Activated CD4-positive, alpha-beta T cell treated with anti-CD3 and anti-CD28 coated beads, Interleukin-2, amount 10 ng/mL, durations not matched to agents 7 days and 5 days (primary cell): ENCODE data around the gene SLC35G6. TPM values are rescaled to one million over a fixed set of nuclear protein-coding genes. Genes with fewer than 3 reads are reported as not detected.
"Not testable (repeated sequence)": the region's sequence is repeated elsewhere in the genome, so short reads cannot be mapped to it uniquely, and the experiment has no call there.

Source experiments
- CTCF ChIA-PET: fragments of 350-600 bp; sonication (Branson Sonifier 250); formaldehyde crosslinking; loops from one replicate; lab custom pipeline; 2021; ENCODE audit warnings: antibody characterized with exemption; lab: Charles Lee
- POLR2A ChIA-PET: fragments of 350-600 bp; sonication (Branson Sonifier 250); formaldehyde crosslinking; loops from one replicate; lab custom pipeline; 2021; ENCODE audit warnings: antibody characterized with exemption; lab: Charles Lee
- DNase-seq: peaks from one replicate; pipeline ENCODE4 v3.0.0-alpha.2; 2020
- H3K27ac Mint-ChIP-seq: one replicate; pipeline ENCODE4 v1.8.0; 2021; ENCODE audit warnings: mild to moderate bottlenecking, moderate library complexity, mixed read lengths
- H3K27me3 Mint-ChIP-seq: one replicate; pipeline ENCODE4 v1.8.0; 2021; ENCODE audit warnings: mixed read lengths
- H3K36me3 Mint-ChIP-seq: one replicate; pipeline ENCODE4 v1.8.0; 2021; ENCODE audit warnings: low read depth, mixed read lengths
- H3K4me1 Mint-ChIP-seq: one replicate; pipeline ENCODE4 v1.8.0; 2021; ENCODE audit warnings: mixed read lengths
- H3K4me3 Mint-ChIP-seq: one replicate; pipeline ENCODE4 v1.8.0; 2021; ENCODE audit warnings: mild to moderate bottlenecking, moderate library complexity, mixed read lengths
- H3K9me3 Mint-ChIP-seq: one replicate; pipeline ENCODE4 v1.8.0; 2021; ENCODE audit warnings: mixed read lengths
- total RNA-seq, 2 experiments: library from RNA; stranded (reverse); gene quantifications; one replicate each; pipeline ENCODE4 v1.2.3, GENCODE V29; 2021

Gene SLC35G6
- not detected for total RNA-seq

- Mint-ChIP-seq H3K36me3 (peaks cover 22% of the 10 kb centered on the region), H3K27ac (peak within 1 kb of the TSS; percentile 99), H3K4me3 (peak within 1 kb of the TSS; percentile 88), H3K4me1 (peaks cover 69% of the 10 kb centered on the region)
- H3K9me3 Mint-ChIP-seq, H3K27me3 Mint-ChIP-seq, DNase-seq: not testable (repeated sequence)
- ChIA-PET POLR2A (interaction anchor here (0.6 kb wide), 1 partner anchor 26 kb away, joined by 3 read pairs; no protein-coding TSS in a partner anchor), CTCF (interaction anchor here (1.0 to 1.4 kb wide), 2 partner anchors 19 to 45 kb away, joined by 4 to 5 read pairs; no protein-coding TSS in a partner anchor)
These were observed at the start of gene SLC35G6 for GRCh38 chr17:7481275-7481674. Gene SLC35G6, plus strand, starts transcription at chr17:7481446. Its CDS starts 71 bp downstream, at chr17:7481517.

GRCh38 chr17:7432296-7432695 is 49.0 kb upstream of the SLC35G6 start:
- Mint-ChIP-seq H3K4me3 (no peak overlapping the region), H3K4me1 (peaks cover 17% of the 10 kb centered on the region), H3K27me3 (no peaks in the 10 kb centered on the region), H3K36me3 (peaks cover 5% of the 10 kb centered on the region), H3K9me3 (no peaks in the 10 kb centered on the region), H3K27ac (no peak overlapping the region)
- CTCF ChIA-PET, result interaction anchor here (0.6 to 2.2 kb wide), 4 partner anchors 12 to 30 kb away, joined by 3 to 7 read pairs (median 4); no protein-coding TSS in a partner anchor
- no peak for DNase-seq
- POLR2A ChIA-PET, result no interaction called here

DNA sequence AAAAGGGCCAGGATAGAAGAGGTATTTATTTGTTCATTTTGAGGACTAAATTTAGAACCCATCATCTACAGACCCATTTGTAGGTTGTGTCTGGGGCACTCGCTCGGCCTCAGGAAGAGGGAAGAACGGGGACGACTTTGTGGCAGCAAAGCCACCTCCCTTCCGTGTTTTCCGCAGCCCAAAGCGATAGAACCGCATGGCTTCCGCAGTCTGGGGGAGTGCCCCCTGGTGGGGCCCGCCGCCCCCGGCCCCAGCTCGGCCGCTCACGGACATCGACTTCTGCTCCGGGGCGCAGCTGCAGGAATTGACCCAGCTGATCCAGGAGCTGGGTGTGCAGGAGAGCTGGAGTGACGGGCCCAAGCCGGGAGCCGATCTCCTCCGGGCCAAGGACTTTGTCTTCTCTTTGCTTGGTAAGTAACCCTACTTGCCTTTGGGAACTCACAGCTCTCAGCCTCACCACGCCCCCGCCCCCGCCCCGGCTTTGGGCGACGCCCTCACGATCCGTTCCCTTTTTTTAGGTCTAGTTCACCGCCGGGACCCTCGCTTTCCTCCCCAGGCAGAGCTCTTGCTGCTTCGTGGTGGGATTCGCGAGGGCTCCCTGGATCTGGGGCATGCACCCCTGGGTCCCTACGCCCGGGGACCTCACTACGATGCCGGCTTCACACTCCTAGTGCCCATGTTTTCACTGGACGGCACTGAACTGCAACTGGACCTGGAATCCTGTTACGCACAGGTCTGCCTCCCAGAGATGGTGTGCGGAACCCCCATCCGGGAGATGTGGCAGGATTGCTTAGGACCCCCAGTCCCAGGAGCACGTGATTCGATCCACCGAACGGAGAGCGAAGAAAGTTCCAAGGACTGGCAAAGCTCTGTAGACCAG is 45.3 kb upstream of the SLC35G6 start:
- Mint-ChIP-seq H3K4me3 (peak overlapping the region; percentile 87), H3K27ac (peak overlapping the region; percentile 97), H3K36me3 (peaks cover 24% of the 10 kb centered on the region), H3K27me3 (peaks cover 17% of the 10 kb centered on the region), H3K9me3 (no peaks in the 10 kb centered on the region), H3K4me1 (peaks cover 43% of the 10 kb centered on the region)
- peak; percentile 71 for DNase-seq
- POLR2A ChIA-PET, result interaction anchor here (0.6 to 1.6 kb wide), 5 partner anchors 16 to 250 kb away, joined by 3 to 4 read pairs (median 3); partner anchors contain the start of gene POLR2A
- CTCF ChIA-PET, result interaction anchor here (0.5 to 4.2 kb wide), 38 partner anchors 9 to 252 kb away, joined by 3 to 45 read pairs (median 5); partner anchors contain the start of genes ACAP1, CHRNB1, FXR2 and KCTD11

DNA sequence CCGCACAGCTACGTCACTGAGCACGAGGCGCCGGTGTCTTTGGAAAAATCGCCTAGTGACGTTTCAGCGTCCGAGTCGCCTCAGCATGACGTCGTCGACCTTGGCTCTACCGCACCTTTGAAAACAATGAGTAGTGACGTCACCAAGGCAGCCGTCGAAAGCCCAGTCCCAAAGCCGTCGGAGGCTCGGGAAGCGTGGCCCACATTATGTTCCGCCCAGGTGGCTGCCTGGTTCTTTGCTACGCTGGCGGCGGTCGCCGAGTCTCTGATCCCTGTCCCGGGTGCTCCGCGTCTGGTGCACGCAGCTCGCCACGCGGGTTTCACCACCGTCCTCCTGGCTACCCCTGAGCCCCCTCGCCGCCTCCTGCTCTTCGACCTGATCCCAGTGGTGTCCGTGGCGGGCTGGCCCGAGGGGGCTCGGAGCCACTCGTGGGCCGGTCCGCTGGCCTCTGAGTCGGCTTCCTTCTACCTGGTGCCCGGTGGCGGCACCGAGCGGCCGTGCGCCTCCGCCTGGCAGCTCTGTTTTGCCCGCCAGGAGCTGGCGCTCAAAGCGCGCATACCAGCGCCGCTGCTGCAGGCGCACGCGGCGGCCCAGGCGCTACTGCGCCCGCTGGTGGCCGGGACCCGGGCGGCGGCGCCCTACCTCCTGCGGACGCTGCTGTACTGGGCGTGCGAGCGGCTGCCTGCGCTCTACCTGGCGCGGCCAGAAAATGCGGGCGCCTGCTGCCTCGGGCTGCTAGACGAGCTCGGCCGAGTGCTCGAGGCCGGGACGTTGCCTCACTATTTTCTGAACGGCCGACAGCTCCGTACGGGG is 44.5 kb upstream of the SLC35G6 start:
- CTCF ChIA-PET, result interaction anchor here (0.6 to 4.2 kb wide), 51 partner anchors 8 to 198 kb away, joined by 3 to 45 read pairs (median 4); partner anchors contain the start of genes ACAP1, CD68, CHRNB1 and FXR2
- H3K36me3 Mint-ChIP-seq, result peaks cover 24% of the 10 kb centered on the region
- H3K4me1 Mint-ChIP-seq, result peaks cover 43% of the 10 kb centered on the region
- DNase-seq, result peak; percentile 81
- POLR2A ChIA-PET, result interaction anchor here (0.7 to 1.6 kb wide), 3 partner anchors 15 to 126 kb away, joined by 3 to 4 read pairs (median 3); partner anchors contain the start of gene POLR2A
- H3K27ac Mint-ChIP-seq, result peak overlapping the region; percentile 97
- peak overlapping the region; percentile 87 for H3K4me3 Mint-ChIP-seq
- H3K9me3 Mint-ChIP-seq, result no peaks in the 10 kb centered on the region
- H3K27me3 Mint-ChIP-seq, result peaks cover 23% of the 10 kb centered on the region

- Mint-ChIP-seq H3K4me1 (peaks cover 43% of the 10 kb centered on the region), H3K27ac (no peak overlapping the region), H3K27me3 (peaks cover 27% of the 10 kb centered on the region), H3K9me3 (no peaks in the 10 kb centered on the region), H3K4me3 (peak overlapping the region; percentile 87), H3K36me3 (peaks cover 24% of the 10 kb centered on the region)
- POLR2A ChIA-PET, result no interaction called here
- CTCF ChIA-PET, result interaction anchor here (0.7 to 4.2 kb wide), 39 partner anchors 7 to 198 kb away, joined by 3 to 45 read pairs (median 5); partner anchors contain the start of genes ACAP1, CD68, CHRNB1 and GABARAP
- no peak for DNase-seq
These were observed 43.8 kb upstream of the SLC35G6 start for GRCh38 chr17:7437369-7437863.

GRCh38 chr17:7437950-7438614 is 43.2 kb upstream of the SLC35G6 start:
- DNase-seq, result peak; percentile 57
- Mint-ChIP-seq H3K27ac (peak overlapping the region; percentile 80), H3K4me1 (peaks cover 43% of the 10 kb centered on the region), H3K27me3 (peaks cover 29% of the 10 kb centered on the region), H3K9me3 (no peaks in the 10 kb centered on the region), H3K36me3 (peaks cover 24% of the 10 kb centered on the region), H3K4me3 (peak overlapping the region; percentile 69)
- ChIA-PET POLR2A (no interaction called here), CTCF (interaction anchor here (0.8 to 4.2 kb wide), 4 partner anchors 9 to 123 kb away, joined by 3 to 45 read pairs (median 13); partner anchors contain the start of genes KCTD11 and TMEM95)

DNA sequence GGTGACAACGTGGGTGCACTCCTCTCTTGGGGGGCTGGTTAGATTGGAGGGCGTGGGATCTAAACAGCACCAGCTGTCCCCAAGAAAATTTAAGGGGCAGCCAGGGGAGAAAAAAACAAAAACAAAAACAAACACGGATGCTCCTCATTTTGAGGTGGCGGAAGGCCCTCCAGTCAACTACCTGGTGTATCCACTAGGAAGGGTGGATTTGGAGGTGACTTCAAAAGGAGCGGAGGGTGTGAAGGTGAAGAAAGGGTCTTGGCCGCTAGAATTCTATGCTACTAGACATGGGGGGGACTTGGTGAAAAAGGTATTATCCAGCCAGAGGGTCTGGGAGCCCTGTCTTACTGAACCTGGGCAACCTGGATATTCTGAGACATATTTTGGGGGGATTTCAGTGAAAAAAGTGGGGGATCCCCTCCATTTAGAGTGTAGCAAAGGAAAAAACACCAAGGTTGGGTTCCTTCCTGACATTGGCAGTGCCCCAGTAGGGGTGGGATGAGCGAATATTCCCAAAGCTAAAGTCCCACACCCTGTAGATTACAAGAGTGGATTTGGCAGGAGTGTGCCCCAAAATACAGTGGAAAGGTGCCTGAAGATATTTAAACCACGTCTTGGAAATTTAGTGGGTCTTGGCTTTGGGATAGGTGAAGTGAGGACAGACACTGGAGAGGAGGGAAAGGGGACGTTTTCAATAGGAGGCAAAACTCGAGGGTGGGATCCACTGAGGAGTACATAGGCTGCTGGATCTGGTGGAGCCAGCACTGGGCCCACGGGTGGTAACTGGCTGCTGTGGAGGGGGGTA is 42.4 kb upstream of the SLC35G6 start:
- H3K4me1 Mint-ChIP-seq, result peaks cover 43% of the 10 kb centered on the region
- peak overlapping the region; percentile 69 for H3K4me3 Mint-ChIP-seq
- H3K27ac Mint-ChIP-seq, result no peak overlapping the region
- DNase-seq, result no peak
- POLR2A ChIA-PET, result no interaction called here
- H3K36me3 Mint-ChIP-seq, result peaks cover 26% of the 10 kb centered on the region
- CTCF ChIA-PET, result interaction anchor here (0.8 to 1.4 kb wide), 4 partner anchors 8 to 122 kb away, joined by 3 to 4 read pairs (median 4); no protein-coding TSS in a partner anchor
- peaks cover 33% of the 10 kb centered on the region for H3K27me3 Mint-ChIP-seq
- H3K9me3 Mint-ChIP-seq, result no peaks in the 10 kb centered on the region

- ChIA-PET CTCF (interaction anchor here (1.2 to 1.4 kb wide), 2 partner anchors 13 to 121 kb away, joined by 4 read pairs; no protein-coding TSS in a partner anchor), POLR2A (no interaction called here)
- DNase-seq, result no peak
- peaks cover 27% of the 10 kb centered on the region for H3K36me3 Mint-ChIP-seq
- H3K27ac Mint-ChIP-seq, result peak within 1 kb of the TSS; percentile 51
- H3K27me3 Mint-ChIP-seq, result peaks cover 41% of the 10 kb centered on the region
- H3K4me1 Mint-ChIP-seq, result peaks cover 43% of the 10 kb centered on the region
- H3K9me3 Mint-ChIP-seq, result no peaks in the 10 kb centered on the region
- H3K4me3 Mint-ChIP-seq, result peak within 1 kb of the TSS; percentile 80
These were observed 41.7 kb upstream of the SLC35G6 start, which contains the start of gene FGF11 for GRCh38 chr17:7439462-7440112. Gene FGF11, plus strand, starts transcription at chr17:7439512. Its CDS starts 109 bp downstream, at chr17:7439621.

DNA sequence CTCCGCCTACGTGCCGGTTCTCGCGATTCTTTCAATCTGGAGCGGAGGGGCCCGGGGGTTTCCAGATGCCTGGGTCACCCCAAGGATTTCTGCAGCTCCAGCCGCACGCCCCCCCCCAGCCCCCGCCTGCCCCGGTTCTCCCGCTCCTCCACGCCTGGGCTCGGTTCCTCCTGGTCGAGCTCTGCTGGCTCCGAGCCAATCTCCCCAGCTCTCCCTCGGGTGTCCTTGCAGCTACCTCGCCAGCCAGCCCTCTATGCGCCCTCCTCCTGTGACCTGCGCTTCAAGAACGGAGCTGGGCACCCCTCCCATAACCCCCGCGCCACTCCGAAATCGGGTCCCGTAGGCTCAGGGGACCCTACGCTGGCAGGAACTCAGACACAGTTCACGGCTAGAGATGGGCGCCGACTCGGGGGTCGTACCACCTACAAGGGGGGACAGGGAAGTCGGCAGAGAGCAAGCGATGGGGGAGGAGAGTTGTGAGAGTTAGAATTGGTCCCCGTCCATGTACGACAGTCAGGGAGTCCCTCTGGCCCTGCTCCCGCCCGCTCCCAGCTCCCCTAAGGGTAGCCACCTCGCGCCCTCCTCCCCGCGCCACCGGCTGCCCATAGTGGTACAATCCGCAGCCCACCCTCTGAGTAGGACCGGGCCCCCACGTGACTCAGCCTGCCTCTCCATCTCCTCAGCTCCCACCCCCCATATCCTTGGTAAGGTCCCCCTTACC is 41.0 kb upstream of the SLC35G6 start:
- DNase-seq, result peak; percentile 43
- H3K27ac Mint-ChIP-seq, result peak overlapping the region; percentile 51
- H3K4me3 Mint-ChIP-seq, result peak overlapping the region; percentile 80
- CTCF ChIA-PET, result interaction anchor here (0.5 to 1.9 kb wide), 9 partner anchors 12 to 144 kb away, joined by 3 to 10 read pairs (median 4); partner anchors contain the start of gene TMEM95
- no peaks in the 10 kb centered on the region for H3K9me3 Mint-ChIP-seq
- peaks cover 27% of the 10 kb centered on the region for H3K36me3 Mint-ChIP-seq
- peaks cover 45% of the 10 kb centered on the region for H3K4me1 Mint-ChIP-seq
- POLR2A ChIA-PET, result no interaction called here
- H3K27me3 Mint-ChIP-seq, result peaks cover 45% of the 10 kb centered on the region

- H3K27me3 Mint-ChIP-seq, result peaks cover 50% of the 10 kb centered on the region
- peak; percentile 19 for DNase-seq
- H3K4me1 Mint-ChIP-seq, result peaks cover 47% of the 10 kb centered on the region
- ChIA-PET POLR2A (no interaction called here), CTCF (interaction anchor here (0.9 to 1.9 kb wide), 7 partner anchors 14 to 145 kb away, joined by 3 to 10 read pairs (median 4); partner anchors contain the start of gene TMEM95)
- H3K36me3 Mint-ChIP-seq, result peaks cover 28% of the 10 kb centered on the region
- peak overlapping the region; percentile 80 for H3K4me3 Mint-ChIP-seq
- H3K9me3 Mint-ChIP-seq, result no peaks in the 10 kb centered on the region
- H3K27ac Mint-ChIP-seq, result no peak overlapping the region
These were observed 40.4 kb upstream of the SLC35G6 start for GRCh38 chr17:7440834-7441195.
